Stimulated activated CD4-positive, alpha-beta T cell treated with anti-CD3 and anti-CD28 coated beads, Interleukin-1b, Interleukin-23, amount 100 ng/mL, for 1 hour (primary cell): ENCODE measurements around the gene ST6GALNAC3.

Experiments used
- DNase-seq, 2 donors: peaks; one replicate each; pipeline ENCODE4 v3.0.0-alpha.2; 2020; ENCODE audit warnings: low read depth in 2 of 2

Gene ST6GALNAC3

DNA sequence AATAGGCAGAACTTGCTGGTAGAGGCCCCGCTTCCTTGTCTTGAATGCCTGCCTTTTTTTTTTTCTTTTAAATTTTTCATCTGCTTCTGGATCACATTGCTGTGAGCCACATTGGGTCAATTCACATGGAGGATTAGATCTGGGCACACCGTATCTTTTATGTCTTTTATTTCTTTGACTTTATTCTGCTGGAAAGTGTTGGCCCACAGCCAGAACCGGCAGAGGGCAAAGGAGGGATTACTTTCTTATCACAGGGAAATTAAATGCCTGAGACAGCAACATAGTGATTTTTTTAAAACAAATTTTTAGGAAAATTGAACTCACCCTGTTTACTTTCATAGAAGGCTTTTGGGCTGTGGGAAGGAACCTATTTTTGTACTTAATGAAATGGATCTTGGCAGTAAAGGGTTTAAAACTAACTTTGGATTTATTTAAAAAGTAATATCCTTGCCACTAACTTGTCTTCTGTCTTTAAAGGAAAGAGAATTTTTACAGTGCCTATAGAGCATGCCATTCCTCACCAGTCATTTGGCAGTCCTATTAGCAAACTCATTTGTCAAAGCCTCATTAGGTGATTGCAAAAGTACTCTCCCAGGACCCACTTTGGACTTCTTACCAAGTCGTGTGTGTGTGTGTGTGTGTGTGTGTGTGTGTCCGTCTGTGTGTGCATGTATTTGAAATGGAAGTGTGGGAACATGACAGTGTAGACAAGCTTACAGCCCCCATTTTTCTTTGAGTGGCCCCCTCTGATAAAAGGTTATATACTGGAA lies 68.4 kb downstream of the ST6GALNAC3 start:
- DNase-seq, result no peak

DNA sequence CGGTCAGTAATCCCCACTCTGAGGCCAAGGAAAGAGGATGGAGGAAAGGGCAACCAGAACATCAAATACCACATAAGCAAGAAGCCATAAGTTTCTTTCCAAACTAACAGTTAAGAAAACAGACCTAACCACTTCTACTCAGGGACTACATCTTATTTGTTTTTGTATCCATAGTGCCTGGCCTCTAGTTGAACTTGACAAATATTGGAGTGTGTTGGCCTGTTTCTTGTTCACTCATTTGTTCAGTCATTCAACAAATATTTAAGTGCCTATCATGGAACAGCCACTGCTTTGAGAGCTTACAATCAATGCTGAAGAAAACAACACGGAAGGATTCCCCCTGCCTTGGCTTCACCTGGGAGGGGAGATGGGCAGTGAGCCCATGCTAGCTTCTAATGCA lies 69.7 kb downstream of the ST6GALNAC3 start:
- DNase-seq, result no peak

DNA sequence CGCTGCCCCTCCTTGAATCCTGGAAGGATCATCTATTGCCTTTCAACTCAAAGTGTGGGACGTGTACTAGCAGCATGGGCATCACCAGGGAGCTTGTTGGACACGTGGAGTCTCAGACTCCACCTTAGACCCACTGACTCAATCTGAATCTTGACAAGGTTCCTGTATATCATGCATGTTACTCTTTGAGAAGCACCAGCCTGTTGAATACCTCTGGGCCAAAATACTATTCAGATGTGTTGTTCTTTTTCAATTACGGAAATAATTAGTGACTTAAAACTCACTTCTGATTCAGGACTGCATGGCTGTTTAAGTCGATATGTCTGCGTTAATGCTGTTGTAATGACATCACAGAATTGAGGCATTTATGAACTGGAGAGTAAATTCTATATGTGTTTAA lies 70.8 kb downstream of the ST6GALNAC3 start:
- DNase-seq, result no peak

DNA sequence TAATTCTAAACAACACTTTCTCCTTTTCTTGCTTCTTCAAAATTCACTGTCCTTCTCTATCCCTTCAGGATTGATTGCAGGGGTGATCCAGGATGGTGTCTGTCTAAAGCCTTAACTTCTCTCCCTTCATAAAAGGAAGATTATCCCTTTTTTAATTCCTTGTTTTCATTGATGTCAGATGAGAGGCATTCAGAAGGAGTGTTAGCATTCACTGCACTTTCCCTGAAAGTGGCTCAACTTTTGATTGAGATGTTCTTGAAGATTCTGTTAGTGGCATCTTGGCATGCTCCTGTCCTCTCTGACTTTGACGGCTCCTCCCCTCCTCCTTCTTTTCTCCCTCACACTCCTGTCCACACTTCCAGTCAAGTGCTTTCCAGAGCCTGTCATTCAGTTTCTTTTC lies 71.6 kb downstream of the ST6GALNAC3 start:
- DNase-seq, result no peak

DNA sequence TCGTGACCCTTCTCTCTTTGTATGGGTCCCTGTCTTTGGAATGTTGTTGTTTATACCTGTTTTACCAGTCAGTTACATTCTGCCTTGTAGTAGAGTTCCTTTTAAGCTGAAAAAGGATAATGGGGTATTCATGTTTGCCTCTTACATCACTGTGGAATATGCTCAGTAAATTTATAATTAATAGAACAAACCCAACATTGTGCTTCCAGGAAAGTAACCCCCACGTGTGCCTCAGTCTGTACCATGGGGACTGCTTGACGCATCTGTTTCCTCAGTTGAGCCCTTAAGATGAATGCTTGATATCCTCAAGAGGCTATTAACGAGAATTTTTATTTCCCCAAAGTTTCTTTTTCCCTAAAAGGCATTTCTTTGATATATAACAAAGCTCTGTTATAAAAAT lies 73.4 kb downstream of the ST6GALNAC3 start:
- no peak for DNase-seq

DNA sequence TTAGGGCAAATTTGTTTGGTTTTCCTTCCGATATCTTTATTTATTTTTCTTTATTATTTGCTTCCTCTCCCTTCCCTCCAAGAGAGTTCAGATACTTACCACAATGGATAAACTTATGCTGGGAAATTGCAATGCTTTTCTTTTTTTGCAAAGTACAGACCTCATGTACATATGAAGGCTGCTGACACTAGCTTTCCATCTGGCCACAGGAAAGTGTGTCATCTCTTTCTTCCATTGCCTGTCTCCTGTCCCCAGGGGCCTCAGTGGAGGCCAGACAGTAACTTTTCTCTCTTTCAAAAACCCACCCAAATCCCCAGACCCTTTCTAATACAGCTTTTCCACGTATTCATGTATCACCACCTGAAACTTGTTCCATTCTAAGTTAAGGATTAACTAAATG lies 73.9 kb downstream of the ST6GALNAC3 start:
- no peak for DNase-seq

DNA sequence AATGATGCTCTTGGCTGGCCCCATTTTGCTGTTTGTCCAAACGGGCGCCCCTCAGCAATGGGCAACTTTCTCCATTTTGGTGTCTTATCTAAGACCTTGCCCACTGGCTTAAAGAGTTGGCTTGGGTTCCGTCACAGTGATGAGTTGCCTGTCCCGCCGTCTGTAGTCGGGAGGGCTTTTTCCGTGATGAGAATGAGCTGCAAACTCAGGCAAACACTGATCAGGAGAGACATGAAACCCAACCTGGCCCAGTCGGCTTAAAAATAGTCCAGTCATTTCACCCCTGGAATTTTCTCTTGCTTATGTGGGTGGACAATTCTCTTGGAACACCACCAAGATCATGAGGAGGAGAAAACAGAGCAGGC lies 79.3 kb downstream of the ST6GALNAC3 start:
- no peak for DNase-seq

DNA sequence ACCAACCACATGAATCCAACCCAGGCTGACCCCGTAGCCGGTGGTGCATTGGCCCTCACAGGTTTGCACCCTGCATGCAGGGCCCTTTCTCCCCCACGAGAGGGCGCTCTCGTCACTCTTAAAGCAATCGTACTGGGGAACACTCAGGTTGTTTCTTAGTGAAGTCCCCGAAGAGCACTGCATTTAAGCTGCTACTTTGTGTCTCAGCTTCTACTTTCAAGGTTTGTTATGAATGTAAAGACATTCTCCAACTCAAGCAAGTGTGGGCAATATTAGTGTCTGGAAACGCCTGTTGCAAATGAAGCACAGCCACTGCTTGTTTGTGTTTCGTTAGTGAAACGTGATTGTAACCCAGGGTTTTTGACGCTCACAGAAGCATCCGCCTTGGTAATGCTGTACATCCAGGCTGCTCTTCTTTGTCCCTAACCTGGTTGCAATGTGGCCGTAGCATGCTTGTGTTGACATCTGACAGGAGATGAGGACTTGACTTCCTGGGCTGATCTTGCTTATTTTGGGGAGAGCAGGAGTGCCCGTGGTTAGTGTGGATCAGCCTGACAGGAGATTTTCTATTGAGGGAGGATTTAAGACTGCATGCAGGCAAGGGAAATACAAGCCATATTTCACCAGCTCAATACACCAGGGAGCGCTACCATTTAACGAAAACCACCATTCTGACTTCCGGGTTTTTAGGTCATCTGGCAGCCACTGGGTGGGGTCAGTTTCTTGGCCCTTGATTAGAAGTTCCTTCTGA lies 79.8 kb downstream of the ST6GALNAC3 start:
- peak; percentile 55 to 64 for DNase-seq

DNA sequence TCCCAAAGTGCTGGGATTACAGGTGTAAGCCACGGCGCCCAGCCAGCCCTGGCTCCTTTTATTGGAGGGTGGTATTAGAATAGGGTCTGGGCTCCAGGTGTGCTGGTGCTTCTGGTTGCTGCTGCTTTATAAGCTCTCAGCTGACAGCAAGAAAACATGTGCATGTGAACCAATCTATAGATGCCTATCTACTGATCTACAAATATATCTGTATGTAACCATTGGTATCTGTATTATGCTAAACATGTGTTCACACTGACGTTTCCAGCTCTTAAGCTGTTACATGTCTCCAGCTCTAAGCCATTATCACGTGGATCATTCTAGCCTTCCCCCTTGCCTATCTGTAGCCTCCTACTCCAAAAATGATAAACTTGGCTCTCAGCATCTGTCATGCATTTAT lies 82.4 kb downstream of the ST6GALNAC3 start:
- DNase-seq, result no peak

DNA sequence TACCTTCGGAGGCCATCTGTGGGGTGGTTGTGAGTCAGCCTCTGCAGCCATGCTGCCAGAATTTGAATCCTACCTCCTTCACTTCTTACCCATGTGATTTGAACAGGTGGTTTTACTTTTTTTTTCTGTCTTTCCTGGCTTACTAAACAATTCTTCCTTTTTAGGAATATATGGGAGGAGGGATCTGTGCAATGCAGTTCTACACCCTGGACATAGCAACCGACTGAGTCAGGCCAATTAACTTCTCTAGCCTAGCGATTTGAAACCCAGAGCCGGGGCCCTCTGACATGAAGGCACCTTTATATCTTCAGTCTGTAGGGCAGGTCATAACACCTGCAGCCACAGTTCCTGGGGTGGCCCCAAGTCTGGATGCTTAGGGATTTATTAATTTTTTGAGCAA lies 83.6 kb downstream of the ST6GALNAC3 start:
- no peak for DNase-seq

DNA sequence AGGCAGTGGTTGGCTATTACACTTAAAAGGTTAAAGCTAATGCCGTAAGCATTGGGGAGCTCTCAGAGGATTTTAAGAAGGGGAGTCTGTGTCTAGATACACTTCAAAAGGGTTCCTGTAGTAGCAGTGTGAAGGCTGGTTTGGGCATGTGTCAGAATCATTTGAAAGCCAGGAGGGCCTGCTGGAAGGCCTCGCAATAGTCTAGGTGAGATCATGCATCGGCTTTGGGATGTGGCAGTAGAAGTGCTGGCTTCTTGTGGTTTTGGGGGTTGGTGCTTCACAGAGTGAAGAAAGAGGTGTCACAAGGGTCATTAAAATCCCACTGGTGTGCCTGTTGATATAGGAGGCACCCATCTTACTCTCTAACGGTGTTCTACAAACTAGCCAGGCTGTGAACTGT lies 85.7 kb downstream of the ST6GALNAC3 start:
- DNase-seq, result no peak

DNA sequence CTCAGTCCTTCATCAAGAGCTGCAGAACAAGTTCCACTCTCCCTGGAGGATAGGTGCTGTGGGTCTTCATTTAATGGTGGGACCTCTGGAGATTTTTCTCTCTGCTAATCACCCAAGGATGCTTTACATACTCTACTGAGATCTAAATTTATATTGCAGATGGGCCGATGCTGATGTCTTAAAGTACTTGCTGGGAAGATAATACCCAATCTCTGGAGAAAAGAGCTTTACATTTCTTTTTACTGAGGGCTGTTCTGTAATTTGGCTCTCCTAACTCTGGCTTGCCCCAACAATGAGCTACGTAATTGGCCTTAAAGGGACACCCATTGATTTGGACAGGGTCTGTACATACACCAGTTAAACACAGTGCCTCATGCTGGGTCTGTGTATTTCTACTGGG lies 86.9 kb downstream of the ST6GALNAC3 start:
- DNase-seq, result no peak

DNA sequence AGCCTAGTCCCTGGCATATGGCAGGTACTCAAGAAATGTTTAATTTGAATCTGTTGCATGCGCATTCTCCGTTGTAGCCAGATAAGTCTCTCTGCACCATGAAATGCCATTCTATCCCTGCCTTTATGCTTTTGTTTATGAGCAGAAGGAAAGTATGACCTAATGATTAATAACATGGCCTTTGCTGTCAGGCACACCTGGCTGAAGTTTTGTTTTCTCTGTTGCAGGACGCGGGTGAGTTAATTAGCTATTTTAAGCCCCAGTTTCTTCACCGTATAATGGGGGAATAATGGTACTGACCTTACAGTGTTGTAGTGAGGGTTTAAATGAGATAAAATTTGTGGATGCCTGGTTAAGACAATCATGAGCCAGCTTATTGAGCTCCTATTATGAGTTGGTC lies 87.7 kb downstream of the ST6GALNAC3 start:
- DNase-seq, result no peak

DNA sequence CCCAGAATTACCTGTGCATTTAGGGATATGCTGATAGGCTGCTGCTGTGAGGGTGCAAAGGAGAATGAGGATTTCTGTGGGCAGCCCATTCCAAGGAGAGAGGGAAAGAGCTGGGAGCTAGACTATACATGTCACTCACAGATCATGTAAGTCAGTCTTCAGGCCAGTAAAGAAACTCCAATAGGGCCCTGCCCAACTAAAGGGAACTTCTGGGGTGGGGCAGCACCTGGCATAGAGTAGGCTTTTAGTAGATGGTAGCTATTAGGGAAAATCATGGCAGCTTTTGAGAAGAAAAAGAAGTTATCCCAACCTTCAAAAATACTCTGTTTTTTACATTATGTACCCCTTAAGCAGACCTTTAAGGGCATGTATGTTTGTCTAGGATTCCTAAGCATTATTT lies 89.6 kb downstream of the ST6GALNAC3 start:
- DNase-seq, result no peak

DNA sequence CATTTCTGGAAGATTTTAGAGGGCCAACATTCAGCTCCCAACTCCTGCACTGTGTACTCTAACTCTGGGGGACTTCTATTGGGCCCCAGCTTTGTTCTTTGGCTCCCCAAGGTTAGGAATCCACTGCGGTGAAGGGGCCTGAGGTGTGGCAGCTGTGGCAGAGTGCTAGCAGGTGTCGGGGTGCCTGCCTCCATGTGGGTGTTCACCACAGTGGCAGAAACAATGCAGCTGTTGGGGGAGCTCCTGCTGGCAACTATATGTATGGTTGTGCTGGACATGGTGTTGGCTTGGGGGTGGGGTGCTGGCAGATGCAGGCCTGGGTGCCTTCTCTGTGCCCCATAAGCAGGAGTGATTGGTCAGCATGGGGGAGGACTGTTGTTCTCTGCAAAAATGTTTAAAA lies 95.5 kb downstream of the ST6GALNAC3 start:
- no peak for DNase-seq

DNA sequence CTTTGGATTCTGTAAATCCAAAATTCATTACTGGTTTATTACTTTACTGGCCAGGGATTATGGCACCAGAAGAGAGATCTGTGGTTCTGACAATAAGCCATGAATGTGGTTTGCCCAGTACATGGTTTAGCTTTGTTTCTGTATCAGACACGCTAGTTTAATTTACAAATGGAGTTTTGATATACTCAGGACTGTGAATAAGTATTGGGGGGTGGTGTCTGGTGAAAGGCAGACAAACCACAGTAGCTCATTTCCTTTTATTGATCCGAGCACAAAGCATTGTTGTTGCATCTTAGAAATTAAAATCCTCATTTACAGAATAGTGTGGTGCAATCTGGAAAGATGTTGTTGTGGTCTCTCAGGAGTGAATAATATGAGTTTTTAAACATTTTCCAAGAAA lies 96.0 kb downstream of the ST6GALNAC3 start:
- no peak for DNase-seq

DNA sequence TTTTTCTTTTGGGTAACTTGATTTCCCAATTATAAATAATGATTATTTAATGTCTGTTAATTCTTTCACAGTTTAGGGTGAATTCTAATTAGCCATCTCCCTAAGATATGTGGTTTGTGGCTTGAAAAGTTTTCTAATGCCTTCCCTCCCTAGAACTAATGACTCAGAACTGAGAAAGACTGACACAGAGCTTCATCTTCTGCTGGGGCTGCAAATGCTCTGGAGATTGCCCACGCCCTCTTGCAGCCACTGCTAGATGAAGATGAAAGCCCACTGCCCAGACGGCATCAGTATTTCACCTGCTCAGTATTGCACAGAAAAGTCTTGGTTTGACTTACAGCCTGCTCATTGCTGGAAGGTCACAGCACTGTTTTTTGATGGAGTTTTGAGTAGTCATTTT lies 101.5 kb downstream of the ST6GALNAC3 start:
- DNase-seq, result no peak

DNA sequence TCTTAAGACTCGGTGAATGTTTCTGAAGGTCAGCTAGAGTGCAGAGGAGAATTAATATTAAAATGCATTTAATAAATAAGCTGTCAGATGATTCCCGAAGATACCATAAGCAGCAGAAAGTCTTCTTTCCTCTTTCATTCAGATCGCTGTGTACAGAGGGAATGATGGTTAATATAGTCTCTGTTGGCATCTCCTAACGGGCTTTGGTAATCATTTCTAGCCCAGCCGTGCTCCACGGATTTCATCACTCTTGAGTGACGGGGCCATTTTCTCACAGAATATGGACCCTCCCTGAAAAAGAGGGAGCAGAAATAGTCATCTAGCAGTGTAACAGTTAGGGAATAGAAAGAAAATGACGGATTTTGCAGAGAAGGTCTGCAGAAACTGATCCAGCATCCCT lies 103.1 kb downstream of the ST6GALNAC3 start:
- no peak for DNase-seq

DNA sequence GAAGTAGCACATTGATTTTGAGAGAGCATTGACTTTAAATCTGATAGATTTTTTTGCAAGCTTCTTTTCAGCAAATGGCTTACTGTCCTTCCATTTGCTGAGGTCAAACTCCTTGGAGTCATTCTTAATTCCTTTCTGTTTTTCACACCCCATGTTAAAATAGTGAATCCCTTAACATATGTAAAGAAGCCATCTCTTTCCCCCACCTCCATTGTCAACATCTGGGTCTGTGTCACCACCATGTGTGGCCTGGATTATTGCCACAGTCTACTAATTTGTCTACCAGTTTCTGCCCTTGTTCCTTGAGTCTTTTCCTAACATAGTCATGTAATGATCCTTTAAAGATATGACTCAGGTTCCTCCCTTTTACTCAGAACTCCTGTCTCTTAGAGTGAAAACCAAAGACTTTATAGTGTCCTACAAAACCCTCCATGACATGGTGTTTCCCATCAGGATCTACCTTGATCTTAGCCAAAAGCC lies 104.7 kb downstream of the ST6GALNAC3 start:
- no peak for DNase-seq

DNA sequence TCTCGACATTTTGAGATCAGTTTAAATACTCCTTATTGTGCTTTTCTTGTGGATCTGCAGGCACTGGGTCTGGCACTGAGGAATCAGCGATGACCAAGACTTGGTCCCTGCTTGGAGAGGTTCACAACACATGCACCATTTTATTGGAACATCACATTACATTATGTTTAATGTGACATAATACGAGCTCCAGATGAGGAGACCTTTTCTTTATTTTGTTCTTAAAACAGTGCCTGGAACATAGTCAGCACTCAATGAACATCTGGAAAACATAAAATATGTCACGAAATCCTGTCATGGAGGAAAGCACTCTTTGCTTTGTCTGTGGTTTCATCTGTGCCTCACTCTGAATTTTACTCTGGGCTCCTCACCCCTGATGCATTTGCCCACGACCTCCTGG lies 110.7 kb downstream of the ST6GALNAC3 start:
- no peak for DNase-seq

DNA sequence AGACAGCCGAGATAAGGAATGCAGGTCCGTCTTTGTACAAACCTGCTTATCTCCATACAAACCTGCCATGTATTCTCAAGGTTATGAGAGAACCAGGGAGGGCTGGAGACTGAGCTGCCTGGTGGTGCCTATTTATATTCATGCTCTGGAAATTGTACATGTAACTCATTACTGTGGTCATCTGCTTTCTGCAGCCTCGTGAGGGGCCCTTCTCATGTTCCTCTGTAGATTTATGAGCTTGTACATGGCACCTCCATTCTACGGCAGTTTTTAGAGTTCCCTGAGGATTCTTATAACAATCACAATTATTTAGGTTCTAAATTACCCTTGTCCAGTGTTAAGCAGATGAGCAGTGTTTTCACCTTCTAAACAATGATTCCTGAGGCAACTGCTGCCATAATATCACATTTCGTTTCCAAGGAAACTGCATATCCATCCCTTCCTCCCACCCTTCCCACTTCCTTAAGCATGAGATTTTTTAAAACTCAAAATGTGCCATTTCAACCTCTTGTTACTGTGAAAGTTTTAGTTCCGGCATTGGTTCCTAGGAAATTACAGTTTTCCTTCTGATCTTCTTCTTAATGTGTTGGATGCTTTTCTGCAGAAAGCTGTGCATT lies 112.1 kb downstream of the ST6GALNAC3 start:
- DNase-seq, result no peak

DNA sequence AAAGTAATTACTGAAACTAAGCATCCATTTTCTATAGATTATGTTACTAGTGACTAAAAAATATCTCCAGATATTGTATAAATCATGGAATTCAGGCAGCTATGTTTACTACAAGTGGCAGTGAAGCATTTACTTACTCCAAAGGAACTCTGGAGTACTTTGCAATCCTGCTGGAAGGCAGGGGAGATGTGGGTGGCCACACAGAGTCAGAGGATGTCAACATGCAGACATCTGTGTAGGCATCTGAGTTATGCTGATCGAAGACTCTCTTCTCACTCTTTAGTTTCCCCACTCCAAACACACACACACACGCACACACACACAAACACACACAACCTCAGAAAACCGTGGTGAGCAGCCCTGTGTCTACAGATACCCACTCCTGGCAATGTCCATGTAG lies 112.9 kb downstream of the ST6GALNAC3 start:
- DNase-seq, result no peak

DNA sequence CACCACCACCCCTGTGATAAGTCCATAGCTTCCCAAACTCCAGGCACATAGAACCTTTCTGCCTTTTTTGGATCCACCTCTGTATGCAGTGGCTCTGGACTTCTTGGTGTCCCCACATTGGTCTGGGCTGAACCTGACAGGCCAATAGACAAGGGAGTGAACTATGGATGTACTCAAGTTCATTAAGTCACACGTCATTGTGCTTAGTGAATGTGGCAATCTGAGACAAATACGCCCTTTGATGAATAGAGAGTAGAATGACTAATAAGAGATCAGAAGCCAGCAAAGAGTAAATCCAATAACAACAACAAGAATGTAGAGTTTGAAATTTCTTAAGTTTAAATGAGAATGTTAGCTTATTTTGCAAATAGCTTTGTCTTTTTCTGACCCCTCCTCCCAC lies 114.8 kb downstream of the ST6GALNAC3 start:
- DNase-seq, result no peak
